GM23338 (cell line): Measurements from ENCODE around the gene SDF2L1.

Source experiments
- CREB1 ChIP-seq: fragments of 250-450 bp; sonication (Bioruptor Pico); IDR thresholded peaks from 2 replicates; pipeline ENCODE4 v1.5.0; 2020; ENCODE audit warnings: low read depth, mild to moderate bottlenecking, moderate library complexity
- ETS1 ChIP-seq: IDR thresholded peaks from 2 replicates; pipeline ENCODE4 v1.6.1; 2016; ENCODE audit warnings: antibody characterized with exemption
- EZH2 ChIP-seq: fragments of 200-600 bp; sonication (generic); IDR thresholded peaks from one replicate; pipeline ENCODE4 v1.8.0; 2017; ENCODE audit warnings: antibody characterized with exemption, mild to moderate bottlenecking, low read depth; ENCODE audit not compliant: unreplicated experiment
- EZH2phosphoT487 ChIP-seq: fragments of 200-600 bp; sonication (generic); IDR thresholded peaks from one replicate; pipeline ENCODE4 v1.8.1; 2018; ENCODE audit warnings: antibody characterized with exemption; ENCODE audit not compliant: unreplicated experiment
- JUNB ChIP-seq: IDR thresholded peaks from one replicate; pipeline ENCODE4 v1.6.1; 2016; ENCODE audit warnings: antibody characterized with exemption; ENCODE audit not compliant: unreplicated experiment
- NANOG ChIP-seq: IDR thresholded peaks from 2 replicates; pipeline ENCODE4 v1.6.1; 2016; ENCODE audit warnings: antibody characterized with exemption, borderline replicate concordance
- POLR2AphosphoS5 ChIP-seq: IDR thresholded peaks from 2 replicates; pipeline ENCODE4 v1.6.1; 2016; ENCODE audit warnings: antibody characterized with exemption, low read depth
- STAT1 ChIP-seq: IDR thresholded peaks from one replicate; pipeline ENCODE4 v1.6.1; 2016; ENCODE audit warnings: antibody characterized with exemption; ENCODE audit not compliant: unreplicated experiment
- ZNF114 ChIP-seq: fragments of 250-450 bp; sonication (Bioruptor Pico); IDR thresholded peaks from 2 replicates; pipeline ENCODE4 v1.5.0; 2020; ENCODE audit warnings: mild to moderate bottlenecking, moderate library complexity
- ZNF331 ChIP-seq: fragments of 250-450 bp; sonication (Bioruptor Pico); IDR thresholded peaks from 2 replicates; pipeline ENCODE4 v1.5.0; 2020; ENCODE audit warnings: low read depth, mild to moderate bottlenecking, moderate library complexity
- TF ChIP-seq, protein P1 (sequence below), 2 experiments: fragments of 200-600 bp in 1 of 2; sonication (generic) in 1 of 2; conservative IDR thresholded peaks; 2 replicates each; pipeline versions ENCODE4 v1.5.1 to v1.6.1; 2016 to 2017; ENCODE audit warnings: antibody characterized with exemption in 2 of 2, low read depth in 2 of 2, mild to moderate bottlenecking in 2 of 2, moderate library complexity in 1 of 2
- TF ChIP-seq, protein P2 (sequence below): IDR thresholded peaks from one replicate; pipeline ENCODE4 v1.6.1; 2018; ENCODE audit warnings: antibody characterized with exemption; ENCODE audit not compliant: unreplicated experiment

DNA sequence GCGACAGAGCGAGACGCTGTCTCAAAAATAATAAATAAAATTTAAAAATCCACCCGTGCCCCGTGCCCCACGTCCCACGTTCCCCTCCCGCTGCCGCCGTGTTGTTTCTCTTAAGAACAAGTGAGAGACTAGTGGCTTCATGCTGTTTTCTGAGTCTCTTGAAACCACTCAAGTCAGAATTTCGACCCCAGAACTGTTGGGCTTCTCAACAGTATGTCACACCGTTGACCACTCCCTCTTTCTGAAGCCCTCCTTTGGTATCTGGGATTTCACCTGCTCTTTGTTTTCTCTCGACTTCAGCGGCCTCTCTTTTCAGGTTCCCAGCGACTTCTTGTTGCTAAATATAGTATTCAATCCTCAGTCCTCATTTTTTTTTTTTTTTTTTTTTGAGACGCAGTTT lies 24.7 kb downstream of the SDF2L1 start:
- TF ChIP-seq, protein P1, sequence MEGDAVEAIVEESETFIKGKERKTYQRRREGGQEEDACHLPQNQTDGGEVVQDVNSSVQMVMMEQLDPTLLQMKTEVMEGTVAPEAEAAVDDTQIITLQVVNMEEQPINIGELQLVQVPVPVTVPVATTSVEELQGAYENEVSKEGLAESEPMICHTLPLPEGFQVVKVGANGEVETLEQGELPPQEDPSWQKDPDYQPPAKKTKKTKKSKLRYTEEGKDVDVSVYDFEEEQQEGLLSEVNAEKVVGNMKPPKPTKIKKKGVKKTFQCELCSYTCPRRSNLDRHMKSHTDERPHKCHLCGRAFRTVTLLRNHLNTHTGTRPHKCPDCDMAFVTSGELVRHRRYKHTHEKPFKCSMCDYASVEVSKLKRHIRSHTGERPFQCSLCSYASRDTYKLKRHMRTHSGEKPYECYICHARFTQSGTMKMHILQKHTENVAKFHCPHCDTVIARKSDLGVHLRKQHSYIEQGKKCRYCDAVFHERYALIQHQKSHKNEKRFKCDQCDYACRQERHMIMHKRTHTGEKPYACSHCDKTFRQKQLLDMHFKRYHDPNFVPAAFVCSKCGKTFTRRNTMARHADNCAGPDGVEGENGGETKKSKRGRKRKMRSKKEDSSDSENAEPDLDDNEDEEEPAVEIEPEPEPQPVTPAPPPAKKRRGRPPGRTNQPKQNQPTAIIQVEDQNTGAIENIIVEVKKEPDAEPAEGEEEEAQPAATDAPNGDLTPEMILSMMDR (conservative IDR thresholded peaks at IDR 0.05; ENCODE audit: low read depth in 2 of 2): no peak
- no peak for TF ChIP-seq EZH2phosphoT487
- TF ChIP-seq POLR2AphosphoS5: no peak
- TF ChIP-seq, protein P2, sequence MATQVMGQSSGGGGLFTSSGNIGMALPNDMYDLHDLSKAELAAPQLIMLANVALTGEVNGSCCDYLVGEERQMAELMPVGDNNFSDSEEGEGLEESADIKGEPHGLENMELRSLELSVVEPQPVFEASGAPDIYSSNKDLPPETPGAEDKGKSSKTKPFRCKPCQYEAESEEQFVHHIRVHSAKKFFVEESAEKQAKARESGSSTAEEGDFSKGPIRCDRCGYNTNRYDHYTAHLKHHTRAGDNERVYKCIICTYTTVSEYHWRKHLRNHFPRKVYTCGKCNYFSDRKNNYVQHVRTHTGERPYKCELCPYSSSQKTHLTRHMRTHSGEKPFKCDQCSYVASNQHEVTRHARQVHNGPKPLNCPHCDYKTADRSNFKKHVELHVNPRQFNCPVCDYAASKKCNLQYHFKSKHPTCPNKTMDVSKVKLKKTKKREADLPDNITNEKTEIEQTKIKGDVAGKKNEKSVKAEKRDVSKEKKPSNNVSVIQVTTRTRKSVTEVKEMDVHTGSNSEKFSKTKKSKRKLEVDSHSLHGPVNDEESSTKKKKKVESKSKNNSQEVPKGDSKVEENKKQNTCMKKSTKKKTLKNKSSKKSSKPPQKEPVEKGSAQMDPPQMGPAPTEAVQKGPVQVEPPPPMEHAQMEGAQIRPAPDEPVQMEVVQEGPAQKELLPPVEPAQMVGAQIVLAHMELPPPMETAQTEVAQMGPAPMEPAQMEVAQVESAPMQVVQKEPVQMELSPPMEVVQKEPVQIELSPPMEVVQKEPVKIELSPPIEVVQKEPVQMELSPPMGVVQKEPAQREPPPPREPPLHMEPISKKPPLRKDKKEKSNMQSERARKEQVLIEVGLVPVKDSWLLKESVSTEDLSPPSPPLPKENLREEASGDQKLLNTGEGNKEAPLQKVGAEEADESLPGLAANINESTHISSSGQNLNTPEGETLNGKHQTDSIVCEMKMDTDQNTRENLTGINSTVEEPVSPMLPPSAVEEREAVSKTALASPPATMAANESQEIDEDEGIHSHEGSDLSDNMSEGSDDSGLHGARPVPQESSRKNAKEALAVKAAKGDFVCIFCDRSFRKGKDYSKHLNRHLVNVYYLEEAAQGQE: no peak
- no peak for TF ChIP-seq EZH2
- TF ChIP-seq STAT1: no peak
- TF ChIP-seq NANOG: no peak
- TF ChIP-seq ETS1: no peak
- no peak for TF ChIP-seq JUNB
- no peak for TF ChIP-seq CREB1 (CRISPR knock-in tag)
- TF ChIP-seq ZNF331 (CRISPR knock-in tag): no peak
- no peak for TF ChIP-seq ZNF114 (CRISPR knock-in tag)
